Small intestine (tissue), 16 donors: ENCODE data around the gene TEDC1. TPM values are rescaled to one million over a fixed set of nuclear protein-coding genes. Genes with fewer than 3 reads are reported as not detected.

ENCODE experiments used
- DNase-seq, 2 donors: peaks; one replicate each; pipeline versions ENCODE4 v3.0.0 to v3.0.0-alpha.2; 2013
- FAIRE-seq: peaks from 2 replicates; lab custom pipeline; 2012; peaks lifted over from hg19 to GRCh38; lab: Jason Lieb, UNC
- H3K27ac ChIP-seq, 3 donors: one replicate each; pipeline ENCODE4 v1.5.1; 2013; ENCODE audit warnings: low read length in 2 of 3, mild to moderate bottlenecking in 2 of 3, control low read depth in 1 of 3, inconsistent platforms in 1 of 3, low read depth in 1 of 3, moderate library complexity in 1 of 3
- H3K27me3 ChIP-seq, 3 donors: one replicate each; pipeline ENCODE4 v1.6.1; 2013; ENCODE audit warnings: low read length in 3 of 3, inconsistent platforms in 1 of 3; ENCODE audit not compliant: control insufficient read depth in 3 of 3, insufficient read depth in 3 of 3
- H3K36me3 ChIP-seq, 3 donors: one replicate each; pipeline ENCODE4 v1.6.1; 2013; ENCODE audit warnings: low read length in 3 of 3, inconsistent platforms in 1 of 3, low read depth in 1 of 3, mild to moderate bottlenecking in 1 of 3, moderate library complexity in 1 of 3; ENCODE audit not compliant: control insufficient read depth in 3 of 3, insufficient read depth in 2 of 3
- H3K4me1 ChIP-seq, 3 donors: one replicate each; pipeline ENCODE4 v1.6.1; 2013; ENCODE audit warnings: low read length in 2 of 3, inconsistent platforms in 1 of 3, low read depth in 1 of 3, mild to moderate bottlenecking in 1 of 3, moderate library complexity in 1 of 3; ENCODE audit not compliant: control insufficient read depth in 3 of 3, insufficient read depth in 2 of 3
- H3K4me3 ChIP-seq, 3 donors: one replicate each; pipeline ENCODE4 v1.5.1; 2013; ENCODE audit warnings: low read length in 3 of 3, control low read depth in 1 of 3, inconsistent platforms in 1 of 3, low read depth in 1 of 3, mild to moderate bottlenecking in 1 of 3, moderate library complexity in 1 of 3
- H3K9me3 ChIP-seq, 2 donors: one replicate each; pipeline ENCODE4 v1.6.1; 2013; ENCODE audit warnings: low read depth in 1 of 2, low read length in 1 of 2; ENCODE audit not compliant: control insufficient read depth in 2 of 2, insufficient read depth in 1 of 2
- WGBS, 3 donors: extraction: QIAGEN DNeasy Blood & Tissue Kit; methylation state at CpG; one replicate each; pipeline ENCODE4 v1.1.7; 2013; 5-methylcytosine and 5-hydroxymethylcytosine counted together
- long read RNA-seq, 10 donors: transcript quantifications; one replicate each; lab custom pipeline, GENCODE V29; 2026
- polyA plus RNA-seq, 4 donors: library from polyadenylated mRNA; stranded (reverse) in 3 of 4; unstranded in 1 of 4; fragments of 200-250 nt in 3 of 4; fragments of 120-200 nt in 1 of 4; gene quantifications; one replicate each; pipeline versions ENCODE4 v1.2.1 to v1.2.3, GENCODE V29; 2013
- donor health status: healthy with polysubstance abuse.
- donor health status: control.
- donor health status: control.
- donor health status: Bipolar disorder and iron deficiency.
- donor health status: healthy.

The TEDC1 gene
- polyA plus RNA-seq, result 10 to 100 TPM in 3 of 4 donors, 1 to 10 TPM in 1; 6.6 to 28.0 (median 23.8) TPM
- long read RNA-seq, donor 1, result 0 reads
- long read RNA-seq, donor 2, result 0 reads
- long read RNA-seq, donor 3, result 0 reads
- long read RNA-seq, donor 4, result 0 reads
- long read RNA-seq, donor 5, partial matches to known transcripts, result 0 of 1 reads
- long read RNA-seq, donor 5, other reads (novel, unspliced or antisense), result 0 of 1 reads
- long read RNA-seq, donor 6, partial matches to known transcripts, result 0 of 1 reads
- long read RNA-seq, donor 6, other reads (novel, unspliced or antisense), result 0 of 1 reads
- long read RNA-seq, donor 7, result 0 reads
- long read RNA-seq, donor 8, result 0 reads
- long read RNA-seq, donor 9, result 0 reads
- long read RNA-seq, donor 10, partial matches to known transcripts, result 0 of 1 reads
- long read RNA-seq, donor 10, other reads (novel, unspliced or antisense), result 0 of 1 reads

GRCh38 chr14:105490572-105491365, at the start of gene TEDC1:
Gene TEDC1, plus strand, starts transcription at chr14:105491246. Its CDS starts 130 bp downstream, at chr14:105491376.
- Histone ChIP-seq H3K4me3 (peak within 1 kb of the TSS; percentile 59 to 62 (median 59)), H3K36me3 (peaks cover 0 to 9% (median 0%) of the 10 kb centered on the region in 3 donors), H3K9me3 (no peaks in the 10 kb centered on the region), H3K27me3 (peaks cover 0 to 10% (median 0%) of the 10 kb centered on the region in 3 donors), H3K27ac (peak within 1 kb of the TSS; percentile 78 to 96 (median 95)), H3K4me1 (peaks cover 0 to 26% (median 0%) of the 10 kb centered on the region in 3 donors)
- WGBS, 3 donors, result 0% methylated on average over 66 to 94 of the region's 94 CpGs
- DNase-seq (peak; percentile 100), FAIRE-seq (peak; percentile 95)

- H3K36me3 ChIP-seq, result peaks cover 0 to 75% (median 0%) of the 10 kb centered on the region in 3 donors
- FAIRE-seq (no peak), DNase-seq (no peak)
- no peaks in the 10 kb centered on the region for H3K27me3 ChIP-seq
- no peak overlapping the region for H3K4me3 ChIP-seq
- WGBS, 3 donors, result 81 to 84% (median 84%) methylated on average over 17 of the region's 17 CpGs
- peaks cover 0 to 5% (median 0%) of the 10 kb centered on the region in 3 donors for H3K4me1 ChIP-seq
- H3K27ac ChIP-seq, result no peak overlapping the region
- no peaks in the 10 kb centered on the region for H3K9me3 ChIP-seq
These were observed 48.9 kb upstream of the TEDC1 start for GRCh38 chr14:105442125-105442524.

GRCh38 chr14:105442834-105443233, 48.2 kb upstream of the TEDC1 start:
- peaks cover 0 to 6% (median 0%) of the 10 kb centered on the region in 3 donors for H3K4me1 ChIP-seq

GRCh38 chr14:105444859-105445258, 46.2 kb upstream of the TEDC1 start:
- WGBS, 3 donors, result 88 to 90% (median 89%) methylated on average over 16 to 17 of the region's 17 CpGs
- Histone ChIP-seq H3K9me3 (no peaks in the 10 kb centered on the region), H3K4me1 (peaks cover 0 to 6% (median 0%) of the 10 kb centered on the region in 3 donors), H3K36me3 (peaks cover 0 to 64% (median 0%) of the 10 kb centered on the region in 3 donors), H3K27ac (no peak overlapping the region), H3K4me3 (no peak overlapping the region), H3K27me3 (no peaks in the 10 kb centered on the region)
- no peak for FAIRE-seq
- no peak for DNase-seq

More at GRCh38 chr14:105442834-105443233, 48.2 kb upstream of the TEDC1 start:
- no peaks in the 10 kb centered on the region for H3K9me3 ChIP-seq
- no peaks in the 10 kb centered on the region for H3K27me3 ChIP-seq
- H3K27ac ChIP-seq, result no peak overlapping the region
- H3K36me3 ChIP-seq, result peaks cover 0 to 72% (median 0%) of the 10 kb centered on the region in 3 donors
- H3K4me3 ChIP-seq, result no peak overlapping the region
- no peak for FAIRE-seq
- WGBS, 3 donors, result 88 to 89% (median 89%) methylated on average over 12 of the region's 12 CpGs
- DNase-seq, result no peak

GRCh38 chr14:105445290-105445689, 45.8 kb upstream of the TEDC1 start:
- Histone ChIP-seq H3K4me1 (peaks cover 0 to 6% (median 0%) of the 10 kb centered on the region in 3 donors), H3K27me3 (no peaks in the 10 kb centered on the region), H3K36me3 (peaks cover 0 to 64% (median 0%) of the 10 kb centered on the region in 3 donors), H3K4me3 (no peak overlapping the region), H3K9me3 (no peaks in the 10 kb centered on the region), H3K27ac (no peak overlapping the region)
- DNase-seq (no peak), FAIRE-seq (no peak)
- WGBS, 3 donors, result 88 to 92% (median 91%) methylated on average over 24 of the region's 24 CpGs

- 89 to 91% (median 91%) methylated on average over 22 to 26 of the region's 26 CpGs for WGBS, 3 donors
- Histone ChIP-seq H3K4me3 (no peak overlapping the region), H3K4me1 (peaks cover 0 to 6% (median 0%) of the 10 kb centered on the region in 3 donors)
These were observed 44.9 kb upstream of the TEDC1 start for GRCh38 chr14:105445901-105446845.

GRCh38 chr14:105446971-105447370, 44.1 kb upstream of the TEDC1 start:
- 80 to 83% (median 81%) methylated on average over 14 of the region's 14 CpGs for WGBS, 3 donors
- Histone ChIP-seq H3K9me3 (no peaks in the 10 kb centered on the region), H3K4me1 (peaks cover 0 to 6% (median 0%) of the 10 kb centered on the region in 3 donors), H3K27ac (no peak overlapping the region), H3K36me3 (peaks cover 0 to 72% (median 0%) of the 10 kb centered on the region in 3 donors), H3K27me3 (no peaks in the 10 kb centered on the region), H3K4me3 (no peak overlapping the region)
- DNase-seq (no peak), FAIRE-seq (no peak)

More at GRCh38 chr14:105445901-105446845, 44.9 kb upstream of the TEDC1 start:
- no peaks in the 10 kb centered on the region for H3K27me3 ChIP-seq
- DNase-seq (no peak), FAIRE-seq (no peak)
- H3K36me3 ChIP-seq, result peaks cover 0 to 66% (median 0%) of the 10 kb centered on the region in 3 donors
- H3K27ac ChIP-seq, result no peak overlapping the region
- no peaks in the 10 kb centered on the region for H3K9me3 ChIP-seq
